HCT116 (cell line): ENCODE measurements around the gene DUS4L. TPM values are rescaled to one million over a fixed set of nuclear protein-coding genes. Genes with fewer than 3 reads are reported as not detected.

ENCODE experiments used
- ATAC-seq: fragments of 200-7000 bp; cut with Tn5 transposase; 2 replicates; pipeline ENCODE4 v1.9.1; 2020; ENCODE audit warnings: mild to moderate bottlenecking, moderate library complexity
- BruUV-seq: library from RNA; stranded (reverse); fragments of 400-500 nt; replicated peaks from 2 replicates; lab custom pipeline; 2021; lab: Mats Ljungman, UMichigan
- CTCF ChIA-PET: fragments of 300-600 bp; sonication (Branson Sonifier 250); formaldehyde crosslinking; loops from one replicate; lab custom pipeline; 2021; ENCODE audit warnings: antibody characterized with exemption; lab: Charles Lee
- POLR2A ChIA-PET: fragments of 300-600, 350-600 bp; sonication (Branson Sonifier 250); formaldehyde crosslinking; loops from one replicate; lab custom pipeline; 2021; ENCODE audit warnings: antibody characterized with exemption; lab: Charles Lee
- RAD21 ChIA-PET, 2 experiments: fragments of 300-600 bp; sonication (Branson Sonifier 250); formaldehyde crosslinking; loops; one replicate each; lab custom pipeline; 2023; ENCODE audit warnings: low total read pairs in 2 of 2; ENCODE audit not compliant: uncharacterized antibody in 2 of 2, unreplicated experiment in 2 of 2, low non-redundant PET in 1 of 2; lab: Charles Lee
- DNase-seq: peaks from one replicate; pipeline ENCODE4 v3.0.0-alpha.2; 2010; ENCODE audit warnings: low read depth, low spot score
- H2AFZ ChIP-seq: fragments of 200-600 bp; shearing (Covaris generic), sonication (generic); 2 replicates; pipeline ENCODE4 v1.6.1; 2017; ENCODE audit warnings: low read depth, mixed run types, mixed read lengths, antibody characterized with exemption, low read length; ENCODE audit not compliant: poor library complexity, severe bottlenecking
- H3K27ac ChIP-seq: 2 replicates; pipeline ENCODE4 v1.5.1; 2012; ENCODE audit warnings: low read depth, low read length
- H3K27me3 ChIP-seq: fragments of 200-600 bp; sonication (generic); 2 replicates; pipeline ENCODE4 v1.6.1; 2016; ENCODE audit warnings: mixed run types, low read length, mixed read lengths; ENCODE audit not compliant: insufficient read depth
- H3K36me3 ChIP-seq, 2 experiments: fragments of 200-500 bp in 1 of 2; fragments of 200-600 bp in 1 of 2; sonication (Bioruptor generic) in 1 of 2; sonication (generic) in 1 of 2; 2 replicates each; pipeline versions ENCODE4 v1.5.1 to v1.6.1; 2014 to 2016; ENCODE audit warnings: low read length in 2 of 2, inconsistent platforms in 1 of 2, mixed read lengths in 1 of 2, mixed run types in 1 of 2; ENCODE audit not compliant: insufficient read depth in 2 of 2, control insufficient read depth in 1 of 2
- H3K4me1 ChIP-seq, 2 experiments: fragments of 200-600 bp in 1 of 2; sonication (generic) in 1 of 2; 2 replicates each; pipeline versions ENCODE4 v1.5.1 to v1.6.1; 2012 to 2017; ENCODE audit warnings: low read length in 2 of 2, inconsistent platforms in 1 of 2, mild to moderate bottlenecking in 1 of 2, mixed read lengths in 1 of 2, mixed run types in 1 of 2, moderate library complexity in 1 of 2; ENCODE audit not compliant: insufficient read depth in 2 of 2, control insufficient read depth in 1 of 2
- H3K4me2 ChIP-seq: fragments of 200-600 bp; sonication (generic); 2 replicates; pipeline ENCODE4 v1.6.1; 2017; ENCODE audit warnings: mixed run types, low read length, mixed read lengths
- H3K4me3 ChIP-seq, 2 experiments: fragments of 200-600 bp in 1 of 2; sonication (generic) in 1 of 2; replicated peaks in 1 of 2; 2 replicates each; pipeline ENCODE4 v1.5.1; 2011 to 2016; ENCODE audit warnings: low read length in 2 of 2, control low read depth in 1 of 2, low read depth in 1 of 2, mild to moderate bottlenecking in 1 of 2, mixed read lengths in 1 of 2, mixed run types in 1 of 2
- H3K79me2 ChIP-seq: fragments of 200-600 bp; sonication (generic); 2 replicates; pipeline ENCODE4 v1.6.1; 2017; ENCODE audit warnings: mild to moderate bottlenecking, mixed run types, low read length, moderate library complexity, mixed read lengths; ENCODE audit not compliant: insufficient read depth
- H3K9ac ChIP-seq: fragments of 200-600 bp; sonication (generic); 2 replicates; pipeline ENCODE4 v1.6.1; 2016; ENCODE audit warnings: low read length, mixed read lengths
- H3K9me2 ChIP-seq: fragments of 200-600 bp; sonication (generic), shearing (Covaris generic); 2 replicates; pipeline ENCODE4 v1.6.1; 2017; ENCODE audit warnings: mixed run types, mild to moderate bottlenecking, moderate library complexity; ENCODE audit not compliant: insufficient read depth
- H3K9me3 ChIP-seq, 2 experiments: fragments of 200-500 bp in 1 of 2; fragments of 200-600 bp in 1 of 2; sonication (Bioruptor generic) in 1 of 2; sonication (generic) in 1 of 2; 2 replicates each; pipeline ENCODE4 v1.6.1; 2014 to 2017; ENCODE audit warnings: low read length in 2 of 2, mixed read lengths in 2 of 2, inconsistent platforms in 1 of 2, low read depth in 1 of 2, mild to moderate bottlenecking in 1 of 2, mixed run types in 1 of 2, moderate library complexity in 1 of 2; ENCODE audit not compliant: control insufficient read depth in 1 of 2, insufficient read depth in 1 of 2
- H4K20me1 ChIP-seq: fragments of 200-600 bp; sonication (generic), shearing (Covaris generic); 2 replicates; pipeline ENCODE4 v1.6.1; 2017; ENCODE audit warnings: mixed run types, mild to moderate bottlenecking, moderate library complexity; ENCODE audit not compliant: insufficient read depth
- CBX3 ChIP-seq: IDR thresholded peaks from 2 replicates; pipeline ENCODE4 v1.6.1; 2012; ENCODE audit warnings: low read depth
- CEBPB ChIP-seq: IDR thresholded peaks from 2 replicates; pipeline ENCODE4 v1.6.1; 2012; ENCODE audit warnings: low read depth
- EGR1 ChIP-seq: IDR thresholded peaks from 2 replicates; pipeline ENCODE4 v1.6.1; 2012; ENCODE audit warnings: low read depth
- ELF1 ChIP-seq: IDR thresholded peaks from 2 replicates; pipeline ENCODE4 v1.6.1; 2012; ENCODE audit warnings: low read depth, borderline replicate concordance
- EZH2 ChIP-seq: fragments of 200-600 bp; sonication (generic); IDR thresholded peaks from 2 replicates; pipeline ENCODE4 v1.6.1; 2017; ENCODE audit warnings: antibody characterized with exemption, mixed run types
- FOSL1 ChIP-seq: IDR thresholded peaks from 2 replicates; pipeline ENCODE4 v1.6.1; 2012; ENCODE audit warnings: low read depth
- JUND ChIP-seq: IDR thresholded peaks from 2 replicates; pipeline ENCODE4 v1.6.1; 2012
- POLR2AphosphoS5 ChIP-seq: IDR thresholded peaks from 2 replicates; pipeline ENCODE4 v1.6.1; 2011; ENCODE audit warnings: mild to moderate bottlenecking, low read depth, low read length, moderate library complexity
- RAD21 ChIP-seq: IDR thresholded peaks from 2 replicates; pipeline ENCODE4 v1.6.1; 2012; ENCODE audit warnings: low read depth, mild to moderate bottlenecking
- SIN3A ChIP-seq: IDR thresholded peaks from 2 replicates; pipeline ENCODE4 v1.6.1; 2012; ENCODE audit warnings: low read depth
- ZFX ChIP-seq: fragments of 450-650 bp; IDR thresholded peaks from 2 replicates; pipeline ENCODE4 v1.6.1; 2017
- ZNF274 ChIP-seq: fragments of 200-500 bp; sonication (Bioruptor generic); IDR thresholded peaks from 2 replicates; pipeline ENCODE4 v1.6.1; 2014; ENCODE audit warnings: mild to moderate bottlenecking, low read depth, low read length, inconsistent platforms
- intact Hi-C: fragments of 100-400 bp; cut with micrococcal nuclease; formaldehyde crosslinking; loops from 2 replicates; pipeline ENCODE4 v1.10.0; 2022
- total RNA-seq: library from RNA; stranded (reverse); gene quantifications from one replicate; pipeline ENCODE4 v1.2.1, GENCODE V29; 2021; ENCODE audit not compliant: unreplicated experiment
- TF ChIP-seq, protein P1 (sequence below): IDR thresholded peaks from 2 replicates; pipeline ENCODE4 v1.6.1; 2012
- TF ChIP-seq, protein P2 (sequence below), 3 experiments: fragments of 200-600 bp in 1 of 3; sonication (generic) in 1 of 3; IDR thresholded peaks in 2 of 3; conservative IDR thresholded peaks in 1 of 3; 2 replicates each; pipeline ENCODE4 v1.5.1; 2012 to 2017; ENCODE audit warnings: low read depth in 2 of 3, low read length in 2 of 3, antibody characterized with exemption in 1 of 3, borderline replicate concordance in 1 of 3, control low read depth in 1 of 3, mild to moderate bottlenecking in 1 of 3, mixed read lengths in 1 of 3, mixed run types in 1 of 3, moderate library complexity in 1 of 3; ENCODE audit not compliant: insufficient read depth in 1 of 3
- TF ChIP-seq, protein P3 (sequence below): IDR thresholded peaks from 2 replicates; pipeline ENCODE4 v1.6.1; 2012; ENCODE audit warnings: low read depth

Gene DUS4L
- total RNA-seq, 1 experiment from 2014 or later = 12.6 TPM

DNA sequence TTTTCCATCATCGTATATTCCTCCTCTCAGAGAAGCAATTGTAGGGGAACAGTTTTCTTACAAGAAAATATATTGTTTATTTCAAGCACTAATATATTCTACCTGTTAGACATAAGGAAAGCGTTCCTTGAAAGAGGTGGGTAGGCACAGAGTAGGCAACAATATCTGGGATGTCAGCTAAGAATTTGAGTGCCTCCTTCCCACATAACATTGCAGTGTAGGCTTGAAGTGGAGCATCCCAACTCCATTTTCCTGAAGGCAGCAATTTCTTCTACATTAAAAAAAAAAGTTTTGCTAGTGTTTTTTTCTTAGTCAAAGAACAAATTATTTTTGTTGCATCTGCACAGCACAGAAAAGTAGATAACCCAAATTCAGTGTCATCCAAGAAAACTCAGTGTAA is 37.0 kb downstream of the DUS4L start:
- Histone ChIP-seq H2AFZ (no peak overlapping the region), H3K4me2 (no peak overlapping the region), H4K20me1 (no peaks in the 10 kb centered on the region), H3K9me3 (no peaks in the 10 kb centered on the region), H3K9ac (no peak overlapping the region), H3K4me3 (no peak overlapping the region), H3K79me2 (no peaks in the 10 kb centered on the region), H3K27ac (no peak overlapping the region), H3K27me3 (no peaks in the 10 kb centered on the region), H3K36me3 (peaks cover 0 to 3% of the 10 kb centered on the region in 2 experiments; a peak in 1 of 4 replicates), H3K9me2 (no peaks in the 10 kb centered on the region), H3K4me1 (no peaks in the 10 kb centered on the region)
- intact Hi-C loops = no loop called here
- ATAC-seq (no peak), DNase-seq (no peak)
- no TSS peak for BruUV-seq
- ChIA-PET CTCF (interaction anchor here (0.5 kb wide), 1 partner anchor 598 kb away, joined by 3 read pairs; no protein-coding TSS in a partner anchor), RAD21 (no interaction called here), POLR2A (no interaction called here)
- TF ChIP-seq FOSL1 = no peak
- no peak for TF ChIP-seq CEBPB
- TF ChIP-seq ZNF274 = no peak
- TF ChIP-seq EGR1 = no peak
- no peak for TF ChIP-seq ELF1
- TF ChIP-seq SIN3A = no peak
- TF ChIP-seq ZFX = no peak
- TF ChIP-seq RAD21 = no peak
- no peak for TF ChIP-seq CBX3
- TF ChIP-seq, protein P1, sequence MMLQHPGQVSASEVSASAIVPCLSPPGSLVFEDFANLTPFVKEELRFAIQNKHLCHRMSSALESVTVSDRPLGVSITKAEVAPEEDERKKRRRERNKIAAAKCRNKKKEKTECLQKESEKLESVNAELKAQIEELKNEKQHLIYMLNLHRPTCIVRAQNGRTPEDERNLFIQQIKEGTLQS = no peak
- TF ChIP-seq POLR2AphosphoS5 = no peak
- TF ChIP-seq JUND = no peak

DNA sequence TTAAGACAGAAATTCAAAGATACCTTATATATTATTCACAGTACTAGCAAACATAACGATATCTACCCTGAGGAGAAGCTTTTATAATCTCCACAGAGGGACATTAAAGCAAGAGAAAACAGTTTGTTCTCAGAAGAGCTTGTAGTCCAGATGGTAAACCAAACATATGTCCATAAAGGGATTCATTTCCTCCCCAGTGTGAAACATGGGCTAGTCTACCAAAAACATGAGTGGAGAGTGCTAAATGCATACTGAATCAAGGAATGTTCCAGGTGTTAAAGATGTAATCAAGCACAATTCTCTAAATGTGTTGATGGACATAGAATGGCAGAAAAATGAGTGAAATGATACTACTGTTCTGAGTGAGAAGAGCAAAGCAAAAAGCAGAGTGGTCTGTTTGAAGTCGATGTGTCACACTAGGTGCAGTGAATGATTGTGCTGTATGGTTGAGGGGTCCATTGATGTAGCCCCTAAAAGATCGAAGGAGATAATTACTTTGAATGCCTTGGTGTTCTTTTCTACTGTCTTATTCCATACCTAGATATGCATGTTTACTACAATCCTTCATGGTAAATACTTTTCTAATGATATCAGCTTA is 41.5 kb downstream of the DUS4L start:
- intact Hi-C loops = no loop called here
- RAD21 ChIA-PET = no interaction called here
- H3K4me3 ChIP-seq = no peak overlapping the region

More for the DNA sequence above, 41.5 kb downstream of the DUS4L start:
- Histone ChIP-seq H3K36me3 (no peaks in the 10 kb centered on the region; a peak in 1 of 4 replicates), H3K4me1 (no peaks in the 10 kb centered on the region), H3K27me3 (no peaks in the 10 kb centered on the region), H4K20me1 (no peaks in the 10 kb centered on the region), H2AFZ (no peak overlapping the region), H3K4me2 (no peak overlapping the region), H3K9me3 (no peaks in the 10 kb centered on the region), H3K27ac (no peak overlapping the region), H3K79me2 (no peaks in the 10 kb centered on the region), H3K9ac (no peak overlapping the region), H3K9me2 (no peaks in the 10 kb centered on the region)
- ATAC-seq (no peak), DNase-seq (no peak)
- POLR2A ChIA-PET = no interaction called here
- TF ChIP-seq, protein P2, sequence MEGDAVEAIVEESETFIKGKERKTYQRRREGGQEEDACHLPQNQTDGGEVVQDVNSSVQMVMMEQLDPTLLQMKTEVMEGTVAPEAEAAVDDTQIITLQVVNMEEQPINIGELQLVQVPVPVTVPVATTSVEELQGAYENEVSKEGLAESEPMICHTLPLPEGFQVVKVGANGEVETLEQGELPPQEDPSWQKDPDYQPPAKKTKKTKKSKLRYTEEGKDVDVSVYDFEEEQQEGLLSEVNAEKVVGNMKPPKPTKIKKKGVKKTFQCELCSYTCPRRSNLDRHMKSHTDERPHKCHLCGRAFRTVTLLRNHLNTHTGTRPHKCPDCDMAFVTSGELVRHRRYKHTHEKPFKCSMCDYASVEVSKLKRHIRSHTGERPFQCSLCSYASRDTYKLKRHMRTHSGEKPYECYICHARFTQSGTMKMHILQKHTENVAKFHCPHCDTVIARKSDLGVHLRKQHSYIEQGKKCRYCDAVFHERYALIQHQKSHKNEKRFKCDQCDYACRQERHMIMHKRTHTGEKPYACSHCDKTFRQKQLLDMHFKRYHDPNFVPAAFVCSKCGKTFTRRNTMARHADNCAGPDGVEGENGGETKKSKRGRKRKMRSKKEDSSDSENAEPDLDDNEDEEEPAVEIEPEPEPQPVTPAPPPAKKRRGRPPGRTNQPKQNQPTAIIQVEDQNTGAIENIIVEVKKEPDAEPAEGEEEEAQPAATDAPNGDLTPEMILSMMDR (IDR thresholded peaks at IDR 0.05 in 2 of 3, conservative IDR thresholded peaks at IDR 0.05 in 1 of 3; ENCODE audit: borderline replicate concordance in 1 of 3, insufficient read depth in 1 of 3, low read depth in 2 of 3, low read length in 2 of 3) = no peak
- TF ChIP-seq RAD21 = no peak
- TF ChIP-seq, protein P3, sequence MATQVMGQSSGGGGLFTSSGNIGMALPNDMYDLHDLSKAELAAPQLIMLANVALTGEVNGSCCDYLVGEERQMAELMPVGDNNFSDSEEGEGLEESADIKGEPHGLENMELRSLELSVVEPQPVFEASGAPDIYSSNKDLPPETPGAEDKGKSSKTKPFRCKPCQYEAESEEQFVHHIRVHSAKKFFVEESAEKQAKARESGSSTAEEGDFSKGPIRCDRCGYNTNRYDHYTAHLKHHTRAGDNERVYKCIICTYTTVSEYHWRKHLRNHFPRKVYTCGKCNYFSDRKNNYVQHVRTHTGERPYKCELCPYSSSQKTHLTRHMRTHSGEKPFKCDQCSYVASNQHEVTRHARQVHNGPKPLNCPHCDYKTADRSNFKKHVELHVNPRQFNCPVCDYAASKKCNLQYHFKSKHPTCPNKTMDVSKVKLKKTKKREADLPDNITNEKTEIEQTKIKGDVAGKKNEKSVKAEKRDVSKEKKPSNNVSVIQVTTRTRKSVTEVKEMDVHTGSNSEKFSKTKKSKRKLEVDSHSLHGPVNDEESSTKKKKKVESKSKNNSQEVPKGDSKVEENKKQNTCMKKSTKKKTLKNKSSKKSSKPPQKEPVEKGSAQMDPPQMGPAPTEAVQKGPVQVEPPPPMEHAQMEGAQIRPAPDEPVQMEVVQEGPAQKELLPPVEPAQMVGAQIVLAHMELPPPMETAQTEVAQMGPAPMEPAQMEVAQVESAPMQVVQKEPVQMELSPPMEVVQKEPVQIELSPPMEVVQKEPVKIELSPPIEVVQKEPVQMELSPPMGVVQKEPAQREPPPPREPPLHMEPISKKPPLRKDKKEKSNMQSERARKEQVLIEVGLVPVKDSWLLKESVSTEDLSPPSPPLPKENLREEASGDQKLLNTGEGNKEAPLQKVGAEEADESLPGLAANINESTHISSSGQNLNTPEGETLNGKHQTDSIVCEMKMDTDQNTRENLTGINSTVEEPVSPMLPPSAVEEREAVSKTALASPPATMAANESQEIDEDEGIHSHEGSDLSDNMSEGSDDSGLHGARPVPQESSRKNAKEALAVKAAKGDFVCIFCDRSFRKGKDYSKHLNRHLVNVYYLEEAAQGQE = no peak
- no peak for TF ChIP-seq SIN3A
- TF ChIP-seq, protein P1 = no peak
- TF ChIP-seq CBX3 = no peak
- no peak for TF ChIP-seq ZNF274
- TF ChIP-seq JUND = no peak
- TF ChIP-seq CEBPB = no peak
- no peak for TF ChIP-seq EZH2
- no peak for TF ChIP-seq ZFX
- CTCF ChIA-PET = no interaction called here
- no TSS peak for BruUV-seq
